Keratinocyte (primary cell): Measurements from ENCODE around the gene MS4A4A. TPM values are rescaled to one million over a fixed set of nuclear protein-coding genes. Genes with fewer than 3 reads are reported as not detected.

ENCODE experiments used
- DNase-seq: peaks from one replicate; pipeline ENCODE4 v3.0.0-alpha.2; 2011; ENCODE audit warnings: low read depth, missing footprints, low spot score
- FAIRE-seq: peaks from 2 replicates; lab custom pipeline; 2011; peaks lifted over from hg19 to GRCh38; lab: Jason Lieb, UNC
- H2AFZ ChIP-seq: 2 replicates; pipeline ENCODE4 v1.6.0; 2012; ENCODE audit warnings: low read length, control low read depth, inconsistent platforms; ENCODE audit not compliant: control insufficient read depth
- H3K27ac ChIP-seq: 2 replicates; pipeline ENCODE4 v1.5.1; 2011; ENCODE audit warnings: low read length; ENCODE audit not compliant: control insufficient read depth, insufficient read depth
- H3K27me3 ChIP-seq: 3 replicates; pipeline ENCODE4 v1.6.0; 2011; ENCODE audit warnings: low read length; ENCODE audit not compliant: control insufficient read depth, insufficient read depth; ENCODE audit errors: extremely low read depth
- H3K36me3 ChIP-seq, 2 experiments: 2 replicates in 1 of 2; 3 replicates in 1 of 2; pipeline ENCODE4 v1.5.1; 2011; ENCODE audit warnings: low read length in 2 of 2, mild to moderate bottlenecking in 1 of 2; ENCODE audit not compliant: control insufficient read depth in 2 of 2, insufficient read depth in 2 of 2; ENCODE audit errors: extremely low read depth in 1 of 2
- H3K4me1 ChIP-seq: 3 replicates; pipeline ENCODE4 v1.5.1; 2011; ENCODE audit warnings: low read length; ENCODE audit not compliant: control insufficient read depth, insufficient read depth; ENCODE audit errors: extremely low read depth
- H3K4me2 ChIP-seq: 3 replicates; pipeline ENCODE4 v1.6.0; 2011; ENCODE audit warnings: low read depth, low read length; ENCODE audit not compliant: control insufficient read depth, insufficient read depth; ENCODE audit errors: extremely low read depth
- H3K4me3 ChIP-seq, 3 experiments: fragments of 200-600 bp in 1 of 3; sonication (generic) in 1 of 3; 2 replicates in 2 of 3; 3 replicates in 1 of 3; pipeline ENCODE4 v1.5.1; 2011 to 2016; ENCODE audit warnings: low read length in 3 of 3, mild to moderate bottlenecking in 3 of 3, control low read depth in 2 of 3, inconsistent platforms in 1 of 3, low read depth in 1 of 3, mixed read lengths in 1 of 3, mixed run types in 1 of 3, moderate library complexity in 1 of 3; ENCODE audit not compliant: control insufficient read depth in 2 of 3, insufficient read depth in 2 of 3; ENCODE audit errors: extremely low read depth in 1 of 3
- H3K79me2 ChIP-seq: 2 replicates; pipeline ENCODE4 v1.6.0; 2012; ENCODE audit warnings: low read length; ENCODE audit not compliant: control insufficient read depth, insufficient read depth
- H3K9ac ChIP-seq: 3 replicates; pipeline ENCODE4 v1.6.0; 2011; ENCODE audit warnings: low read length; ENCODE audit not compliant: control insufficient read depth, insufficient read depth; ENCODE audit errors: extremely low read depth
- H3K9me1 ChIP-seq: 3 replicates; pipeline ENCODE4 v1.6.0; 2011; ENCODE audit warnings: low read length; ENCODE audit not compliant: control insufficient read depth, insufficient read depth; ENCODE audit errors: extremely low read depth
- H3K9me3 ChIP-seq: 2 replicates; pipeline ENCODE4 v1.5.1; 2012; ENCODE audit warnings: low read depth, low read length; ENCODE audit not compliant: control insufficient read depth
- H4K20me1 ChIP-seq: 3 replicates; pipeline ENCODE4 v1.6.0; 2011; ENCODE audit warnings: low read length; ENCODE audit not compliant: control insufficient read depth, insufficient read depth; ENCODE audit errors: extremely low read depth
- EZH2 ChIP-seq: IDR thresholded peaks from one replicate; pipeline ENCODE4 v1.6.1; 2012; ENCODE audit warnings: inconsistent platforms, mild to moderate bottlenecking, low read length, moderate library complexity
- dilution Hi-C: fragments of 300-500 bp; cut with MboI; formaldehyde crosslinking; loops from one replicate; pipeline ENCODE4 v1.7.0; 2020; ENCODE audit warnings: low sequenced_read_pairs; ENCODE audit not compliant: extremely low pct_ligation_motif_present
- polyA plus RNA-seq, 5 experiments: library from polyadenylated mRNA; depleted of rRNA in 3 of 5; stranded (reverse) in 3 of 5; stranded (forward) in 1 of 5; unstranded in 1 of 5; fragments of >200 nt; gene quantifications; 1 replicate in 1 of 5; 2 replicates in 3 of 5; 3 replicates in 1 of 5; pipeline versions ENCODE4 v1.2.1 to v1.2.3, GENCODE V29; 2011 to 2012; ENCODE audit warnings: missing spikeins in 2 of 5, low read depth in 1 of 5, low replicate concordance in 1 of 5
- TF ChIP-seq, protein P1 (sequence below), 3 experiments: IDR thresholded peaks in 1 of 3; conservative IDR thresholded peaks in 1 of 3; optimal IDR thresholded peaks in 1 of 3; 2 replicates in 2 of 3; 3 replicates in 1 of 3; pipeline versions ENCODE3 to v1.5.1; 2011; ENCODE audit warnings: low read length in 3 of 3, mild to moderate bottlenecking in 3 of 3, moderate library complexity in 2 of 3, control low read depth in 1 of 3, inconsistent platforms in 1 of 3; ENCODE audit not compliant: insufficient read depth in 2 of 3; ENCODE audit errors: extremely low read depth in 1 of 3

MS4A4A gene
- polyA plus RNA-seq, 1 donor (not counting 4 experiments of a cell fraction or from before 2014, with no cell fraction given), result not detected

DNA sequence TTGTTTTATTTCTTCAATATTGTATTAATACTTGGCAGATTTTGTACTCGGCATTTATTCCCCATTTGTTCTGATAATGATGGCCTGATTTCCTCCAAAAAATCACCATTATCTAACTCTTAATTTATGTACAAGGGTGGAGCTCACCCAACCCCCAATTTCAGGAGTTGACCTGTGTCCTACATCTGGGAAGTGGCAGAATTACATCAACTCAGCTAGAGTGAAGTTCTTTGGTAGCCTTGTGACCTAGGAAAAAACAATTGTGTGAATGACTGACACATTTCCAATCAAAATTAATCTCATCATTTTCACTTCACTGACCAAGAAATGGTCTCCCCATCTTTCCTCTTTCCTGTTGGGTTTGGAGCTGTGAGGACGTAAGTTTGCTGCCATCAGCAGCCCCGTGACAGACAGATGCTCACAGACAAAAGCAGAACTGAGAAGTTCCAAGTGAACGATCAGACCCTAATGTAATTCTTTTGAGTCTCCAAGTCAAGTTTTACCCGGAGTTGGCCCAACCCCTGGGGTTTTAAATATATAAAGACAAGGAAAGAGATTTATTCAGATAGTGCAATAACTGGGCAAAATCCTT, 30.0 kb downstream of the MS4A4A start:
- DNase-seq, result no peak
- no peak overlapping the region for H3K9ac ChIP-seq
- no peaks in the 10 kb centered on the region for H3K36me3 ChIP-seq
- no peaks in the 10 kb centered on the region for H3K27me3 ChIP-seq
- H2AFZ ChIP-seq, result no peak overlapping the region
- no peaks in the 10 kb centered on the region for H3K9me3 ChIP-seq
- H3K27ac ChIP-seq, result no peak overlapping the region
- H3K79me2 ChIP-seq, result no peaks in the 10 kb centered on the region
- TF ChIP-seq, protein P1, sequence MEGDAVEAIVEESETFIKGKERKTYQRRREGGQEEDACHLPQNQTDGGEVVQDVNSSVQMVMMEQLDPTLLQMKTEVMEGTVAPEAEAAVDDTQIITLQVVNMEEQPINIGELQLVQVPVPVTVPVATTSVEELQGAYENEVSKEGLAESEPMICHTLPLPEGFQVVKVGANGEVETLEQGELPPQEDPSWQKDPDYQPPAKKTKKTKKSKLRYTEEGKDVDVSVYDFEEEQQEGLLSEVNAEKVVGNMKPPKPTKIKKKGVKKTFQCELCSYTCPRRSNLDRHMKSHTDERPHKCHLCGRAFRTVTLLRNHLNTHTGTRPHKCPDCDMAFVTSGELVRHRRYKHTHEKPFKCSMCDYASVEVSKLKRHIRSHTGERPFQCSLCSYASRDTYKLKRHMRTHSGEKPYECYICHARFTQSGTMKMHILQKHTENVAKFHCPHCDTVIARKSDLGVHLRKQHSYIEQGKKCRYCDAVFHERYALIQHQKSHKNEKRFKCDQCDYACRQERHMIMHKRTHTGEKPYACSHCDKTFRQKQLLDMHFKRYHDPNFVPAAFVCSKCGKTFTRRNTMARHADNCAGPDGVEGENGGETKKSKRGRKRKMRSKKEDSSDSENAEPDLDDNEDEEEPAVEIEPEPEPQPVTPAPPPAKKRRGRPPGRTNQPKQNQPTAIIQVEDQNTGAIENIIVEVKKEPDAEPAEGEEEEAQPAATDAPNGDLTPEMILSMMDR (optimal IDR thresholded peaks at IDR 0.05 in 1 of 3, IDR thresholded peaks at IDR 0.05 in 1 of 3, conservative IDR thresholded peaks at IDR 0.05 in 1 of 3; ENCODE audit: extremely low read depth in 1 of 3, insufficient read depth in 2 of 3, low read length in 3 of 3), result no peak
- no peak for TF ChIP-seq EZH2
- H3K9me1 ChIP-seq, result no peaks in the 10 kb centered on the region
- H3K4me2 ChIP-seq, result no peak overlapping the region
- dilution Hi-C loops, result no loop called here
- no peaks in the 10 kb centered on the region for H4K20me1 ChIP-seq
- no peaks in the 10 kb centered on the region for H3K4me1 ChIP-seq
- no peak for FAIRE-seq
- no peak overlapping the region for H3K4me3 ChIP-seq

DNA sequence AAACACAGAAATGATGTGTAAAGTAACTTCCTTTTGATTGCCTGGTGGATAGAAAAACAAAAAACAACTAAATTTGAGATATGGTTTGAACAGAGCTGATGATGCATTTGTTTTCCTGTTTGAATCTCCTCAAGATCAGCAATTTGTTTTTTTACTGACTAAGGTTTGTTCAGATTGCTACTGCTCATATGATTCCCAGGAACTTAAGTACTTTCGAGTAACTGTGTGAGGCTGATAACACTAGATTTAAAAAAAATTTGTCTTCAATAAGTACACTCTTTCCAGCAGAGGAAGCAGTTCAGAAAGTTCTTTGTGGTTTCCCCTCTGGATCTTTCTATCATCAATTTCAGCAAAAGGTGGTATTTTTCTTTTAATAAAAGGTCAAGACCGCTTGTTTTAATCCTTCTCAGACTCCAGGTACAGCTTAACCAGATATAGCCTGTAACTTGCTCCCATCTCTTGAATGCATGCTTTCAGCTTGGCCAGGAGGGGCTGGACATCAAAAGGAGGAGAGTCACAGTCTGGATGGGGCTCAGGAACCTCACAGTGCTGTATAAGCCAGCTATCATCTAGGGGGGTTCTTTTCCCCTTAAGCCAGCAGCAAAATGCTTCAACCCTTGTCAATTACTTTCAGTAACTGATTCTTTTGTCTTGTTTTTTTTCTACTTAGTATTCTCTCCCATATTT, 34.3 kb downstream of the MS4A4A start:
- no peaks in the 10 kb centered on the region for H3K79me2 ChIP-seq
- H3K9me1 ChIP-seq, result no peaks in the 10 kb centered on the region
- H3K36me3 ChIP-seq, result no peaks in the 10 kb centered on the region
- H3K4me3 ChIP-seq, result no peak overlapping the region
- H3K4me2 ChIP-seq, result no peak overlapping the region
- no peaks in the 10 kb centered on the region for H4K20me1 ChIP-seq
- dilution Hi-C loops, result no loop called here
- no peak overlapping the region for H3K9ac ChIP-seq
- H3K4me1 ChIP-seq, result no peaks in the 10 kb centered on the region
- H2AFZ ChIP-seq, result no peak overlapping the region
- H3K9me3 ChIP-seq, result peaks cover 2% of the 10 kb centered on the region
- DNase-seq (no peak), FAIRE-seq (no peak)
- TF ChIP-seq, protein P1 (optimal IDR thresholded peaks at IDR 0.05 in 1 of 3, IDR thresholded peaks at IDR 0.05 in 1 of 3, conservative IDR thresholded peaks at IDR 0.05 in 1 of 3; ENCODE audit: extremely low read depth in 1 of 3, insufficient read depth in 2 of 3, low read length in 3 of 3), result no peak
- TF ChIP-seq EZH2, result no peak
- no peak overlapping the region for H3K27ac ChIP-seq
- H3K27me3 ChIP-seq, result no peaks in the 10 kb centered on the region
